Measurements from ENCODE around the gene GTF2F2. TPM values are rescaled to one million over a fixed set of nuclear protein-coding genes. Genes with fewer than 3 reads are reported as not detected.

The GTF2F2 gene
- total RNA-seq, 2 experiments from 2014 or later: 18.8 to 19.6 TPM

Other genes starting within 250 kb of the GTF2F2 start
- gene NUFIP1, start 131.0 kb upstream of the GTF2F2 start, total RNA-seq: 1 to 10 TPM; 6.0 to 6.1 TPM
- gene GPALPP1, start 131.0 kb upstream of the GTF2F2 start, total RNA-seq: 10 to 100 TPM; 28.9 to 31.9 TPM
- not detected for gene KCTD4, start 80.5 kb downstream of the GTF2F2 start, total RNA-seq
- gene TPT1, start 220.7 kb downstream of the GTF2F2 start, total RNA-seq: 1,000 to 10,000 TPM; 3,981 to 4,076 TPM

Data from activated CD8-positive, alpha-beta T cell treated with anti-CD3 and anti-CD28 coated beads, Interleukin-2, amount 10 ng/mL, durations not matched to agents 7 days and 5 days (primary cell).